Measurements from ENCODE around the gene GCNT1. TPM values are rescaled to one million over a fixed set of nuclear protein-coding genes. Genes with fewer than 3 reads are reported as not detected.

Gene GCNT1
- polyA plus RNA-seq, 1 of the 3 experiments (the other 2 are of a cell fraction), result 0.76 TPM

GRCh38 chr9:76516350-76516749 lies 57.4 kb downstream of the GCNT1 start:
- POLR2A ChIA-PET, result no interaction called here

More at GRCh38 chr9:76516350-76516749, 57.4 kb downstream of the GCNT1 start:
- Histone ChIP-seq H3K27ac (ENCODE audit: low read depth in 2 of 2, low read length in 1 of 2) (no peak overlapping the region), H2AFZ (ENCODE audit: low read depth) (no peak overlapping the region), H4K20me1 (ENCODE audit: insufficient read depth) (no peaks in the 10 kb centered on the region), H3F3A (replicated peaks; ENCODE audit: insufficient read depth) (no peaks in the 10 kb centered on the region), H3K4me2 (no peak overlapping the region), H3K9me2 (no peaks in the 10 kb centered on the region), H3K4me3 (ENCODE audit: low read depth in 2 of 2, low read length in 1 of 2) (no peak overlapping the region), H3K9ac (no peak overlapping the region), H3K79me2 (ENCODE audit: insufficient read depth) (no peaks in the 10 kb centered on the region), H3K4me1 (ENCODE audit: control insufficient read depth in 1 of 2, insufficient read depth in 2 of 2, low read depth in 1 of 2, low read length in 1 of 2) (no peaks in the 10 kb centered on the region), H3K36me3 (replicated peaks in 1 of 2; ENCODE audit: control insufficient read depth in 1 of 2, insufficient read depth in 2 of 2, low read length in 1 of 2) (no peaks in the 10 kb centered on the region), H3K27me3 (ENCODE audit: insufficient read depth) (peaks cover 51% of the 10 kb centered on the region), H3K9me3 (no peaks in the 10 kb centered on the region)
- TF ChIP-seq MEF2A (IDR thresholded peaks at IDR 0.05; ENCODE audit: borderline replicate concordance, low read depth) (no peak), FOSL2 (IDR thresholded peaks at IDR 0.05; ENCODE audit: borderline replicate concordance, low read depth) (no peak), RXRA (IDR thresholded peaks at IDR 0.05; ENCODE audit: borderline replicate concordance, low read depth) (no peak), EP300 (IDR thresholded peaks at IDR 0.05; ENCODE audit: borderline replicate concordance in 1 of 2, low read depth in 1 of 2, low read length in 1 of 2) (no peak), SMC3 (IDR thresholded peaks at IDR 0.05; ENCODE audit: low read depth, low read length) (no peak), REST (IDR thresholded peaks at IDR 0.05; ENCODE audit: low read depth, low read length) (no peak), USF1 (IDR thresholded peaks at IDR 0.05; ENCODE audit: borderline replicate concordance, low read depth) (no peak), IRF3 (IDR thresholded peaks at IDR 0.05; ENCODE audit: low read depth, low read length) (no peak), FOXJ3 (CRISPR knock-in tag; IDR thresholded peaks at IDR 0.05) (no peak), TAF1 (IDR thresholded peaks at IDR 0.05; ENCODE audit: borderline replicate concordance, low read depth, low read length) (no peak), RAD21 (IDR thresholded peaks at IDR 0.05; ENCODE audit: low read length) (no peak), USF2 (IDR thresholded peaks at IDR 0.05; ENCODE audit: borderline replicate concordance, low read depth, low read length) (no peak), RFX5 (IDR thresholded peaks at IDR 0.05; ENCODE audit: low read length) (no peak), TCF12 (IDR thresholded peaks at IDR 0.05) (no peak), CHD2 (IDR thresholded peaks at IDR 0.05; ENCODE audit: low read length, partially characterized antibody) (no peak), FOXM1 (IDR thresholded peaks at IDR 0.05; ENCODE audit: low read depth) (no peak), GATA2 (CRISPR knock-in tag; IDR thresholded peaks at IDR 0.05) (no peak)
- TF ChIP-seq, protein P1, sequence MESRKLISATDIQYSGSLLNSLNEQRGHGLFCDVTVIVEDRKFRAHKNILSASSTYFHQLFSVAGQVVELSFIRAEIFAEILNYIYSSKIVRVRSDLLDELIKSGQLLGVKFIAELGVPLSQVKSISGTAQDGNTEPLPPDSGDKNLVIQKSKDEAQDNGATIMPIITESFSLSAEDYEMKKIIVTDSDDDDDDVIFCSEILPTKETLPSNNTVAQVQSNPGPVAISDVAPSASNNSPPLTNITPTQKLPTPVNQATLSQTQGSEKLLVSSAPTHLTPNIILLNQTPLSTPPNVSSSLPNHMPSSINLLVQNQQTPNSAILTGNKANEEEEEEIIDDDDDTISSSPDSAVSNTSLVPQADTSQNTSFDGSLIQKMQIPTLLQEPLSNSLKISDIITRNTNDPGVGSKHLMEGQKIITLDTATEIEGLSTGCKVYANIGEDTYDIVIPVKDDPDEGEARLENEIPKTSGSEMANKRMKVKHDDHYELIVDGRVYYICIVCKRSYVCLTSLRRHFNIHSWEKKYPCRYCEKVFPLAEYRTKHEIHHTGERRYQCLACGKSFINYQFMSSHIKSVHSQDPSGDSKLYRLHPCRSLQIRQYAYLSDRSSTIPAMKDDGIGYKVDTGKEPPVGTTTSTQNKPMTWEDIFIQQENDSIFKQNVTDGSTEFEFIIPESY (IDR thresholded peaks at IDR 0.05; ENCODE audit: borderline replicate concordance, low read depth), result no peak
- TF ChIP-seq, protein P2, sequence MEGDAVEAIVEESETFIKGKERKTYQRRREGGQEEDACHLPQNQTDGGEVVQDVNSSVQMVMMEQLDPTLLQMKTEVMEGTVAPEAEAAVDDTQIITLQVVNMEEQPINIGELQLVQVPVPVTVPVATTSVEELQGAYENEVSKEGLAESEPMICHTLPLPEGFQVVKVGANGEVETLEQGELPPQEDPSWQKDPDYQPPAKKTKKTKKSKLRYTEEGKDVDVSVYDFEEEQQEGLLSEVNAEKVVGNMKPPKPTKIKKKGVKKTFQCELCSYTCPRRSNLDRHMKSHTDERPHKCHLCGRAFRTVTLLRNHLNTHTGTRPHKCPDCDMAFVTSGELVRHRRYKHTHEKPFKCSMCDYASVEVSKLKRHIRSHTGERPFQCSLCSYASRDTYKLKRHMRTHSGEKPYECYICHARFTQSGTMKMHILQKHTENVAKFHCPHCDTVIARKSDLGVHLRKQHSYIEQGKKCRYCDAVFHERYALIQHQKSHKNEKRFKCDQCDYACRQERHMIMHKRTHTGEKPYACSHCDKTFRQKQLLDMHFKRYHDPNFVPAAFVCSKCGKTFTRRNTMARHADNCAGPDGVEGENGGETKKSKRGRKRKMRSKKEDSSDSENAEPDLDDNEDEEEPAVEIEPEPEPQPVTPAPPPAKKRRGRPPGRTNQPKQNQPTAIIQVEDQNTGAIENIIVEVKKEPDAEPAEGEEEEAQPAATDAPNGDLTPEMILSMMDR (IDR thresholded peaks at IDR 0.05), result no peak
- CTCF ChIA-PET, result interaction anchor here (0.6 kb wide), 1 partner anchor 38 kb away, joined by 3 read pairs; no protein-coding TSS in a partner anchor
- 3% methylated on average over 6 of the region's 6 CpGs for WGBS (ENCODE audit: low lambda C conversion rate)
- no peak for DNase-seq

All from SK-N-SH (cell line).